ENCODE measurements around the gene DCTN1.

Gene DCTN1

GRCh38 chr2:74317701-74318100 lies 62.4 kb downstream of the DCTN1 start:
- DNase-seq (ENCODE audit: low read depth): peak; percentile 8
- H3K4me3 ChIP-seq (ENCODE audit: low read depth, low read length): no peak overlapping the region
- no peak for TF ChIP-seq CTCF (IDR thresholded peaks at IDR 0.05; ENCODE audit: control insufficient read depth, extremely low read depth, insufficient read depth)

GRCh38 chr2:74316627-74317295 lies 63.4 kb downstream of the DCTN1 start:
- DNase-seq (ENCODE audit: low read depth): no peak
- TF ChIP-seq CTCF (IDR thresholded peaks at IDR 0.05; ENCODE audit: control insufficient read depth, extremely low read depth, insufficient read depth): no peak
- no peak overlapping the region for H3K4me3 ChIP-seq (ENCODE audit: low read depth, low read length)

GRCh38 chr2:74314107-74314506 lies 66.0 kb downstream of the DCTN1 start:
- H3K4me3 ChIP-seq (ENCODE audit: low read depth, low read length): no peak overlapping the region
- no peak for TF ChIP-seq CTCF (IDR thresholded peaks at IDR 0.05; ENCODE audit: control insufficient read depth, extremely low read depth, insufficient read depth)
- DNase-seq (ENCODE audit: low read depth): no peak

- TF ChIP-seq CTCF (IDR thresholded peaks at IDR 0.05; ENCODE audit: control insufficient read depth, extremely low read depth, insufficient read depth): no peak
- no peak overlapping the region for H3K4me3 ChIP-seq (ENCODE audit: low read depth, low read length)
- no peak for DNase-seq (ENCODE audit: low read depth)
These were observed 66.6 kb downstream of the DCTN1 start for GRCh38 chr2:74313497-74313896.

- H3K4me3 ChIP-seq (ENCODE audit: low read depth, low read length): no peak overlapping the region
- DNase-seq (ENCODE audit: low read depth): no peak
- no peak for TF ChIP-seq CTCF (IDR thresholded peaks at IDR 0.05; ENCODE audit: control insufficient read depth, extremely low read depth, insufficient read depth)
These were observed 67.2 kb downstream of the DCTN1 start for GRCh38 chr2:74312913-74313312.

Data from LNCaP clone FGC (cell line).